GM12891 (cell line): ENCODE results near the gene OTOG.

ENCODE experiments used
- PAX5 ChIP-seq: IDR thresholded peaks from 2 replicates; pipeline ENCODE4 v1.6.1; 2011; ENCODE audit warnings: low read length, moderate library complexity, mild to moderate bottlenecking; ENCODE audit not compliant: insufficient read depth, severe bottlenecking
- POLR2A ChIP-seq: IDR thresholded peaks from 2 replicates; pipeline ENCODE4 v1.6.1; 2011; ENCODE audit warnings: low read depth, low read length, control low read depth
- POLR2AphosphoS5 ChIP-seq: IDR thresholded peaks from 2 replicates; pipeline ENCODE4 v1.6.1; 2011; ENCODE audit warnings: low read depth, low read length, control low read depth
- POU2F2 ChIP-seq: IDR thresholded peaks from 2 replicates; pipeline ENCODE4 v1.6.1; 2011; ENCODE audit warnings: low read depth, mild to moderate bottlenecking, control low read depth, low read length, moderate library complexity
- SPI1 ChIP-seq: IDR thresholded peaks from 2 replicates; pipeline ENCODE4 v1.6.1; 2011; ENCODE audit warnings: low read depth, low read length, control low read depth
- TAF1 ChIP-seq: IDR thresholded peaks from 2 replicates; pipeline ENCODE4 v1.6.1; 2011; ENCODE audit warnings: low read depth, low read length, control low read depth

DNA sequence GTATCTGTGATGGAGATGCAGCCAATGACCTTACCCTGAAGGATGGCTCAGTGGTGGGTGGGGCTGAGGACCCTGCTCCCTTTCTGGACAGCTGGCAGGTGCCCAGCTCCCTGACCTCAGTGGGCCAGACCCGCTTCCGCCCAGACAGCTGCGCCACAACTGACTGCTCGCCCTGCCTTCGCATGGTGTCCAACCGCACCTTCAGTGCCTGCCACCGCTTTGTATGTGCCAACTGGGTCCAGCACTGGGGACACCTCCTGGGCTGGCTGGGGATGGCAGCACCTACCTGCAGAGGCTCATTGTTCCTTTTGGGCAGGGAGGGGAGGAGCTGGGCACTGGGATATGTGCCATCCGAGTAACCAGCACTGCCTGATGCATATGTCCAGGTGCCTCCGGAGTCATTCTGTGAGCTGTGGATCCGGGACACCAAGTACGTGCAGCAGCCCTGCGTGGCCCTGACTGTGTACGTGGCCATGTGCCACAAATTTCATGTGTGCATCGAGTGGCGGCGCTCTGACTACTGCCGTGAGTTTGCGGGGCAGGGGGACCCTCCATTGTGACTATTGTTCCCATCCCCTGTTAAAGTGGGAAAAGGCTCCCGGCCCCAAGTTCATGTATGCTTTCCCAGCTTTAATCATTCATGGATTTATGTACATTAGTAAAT lies 84.8 kb downstream of the OTOG start:
- TF ChIP-seq TAF1 (no peak), POLR2A (no peak), SPI1 (no peak), POLR2AphosphoS5 (no peak), POU2F2 (no peak), PAX5 (no peak)
